CD4-positive, alpha-beta T cell treated with Interleukin-17A for 1 hour (primary cell): ENCODE measurements around the gene FBXO45.
"Not testable (repeated sequence)": the region's sequence is repeated elsewhere in the genome, so short reads cannot be mapped to it uniquely, and the experiment has no call there.

Experiments used
- DNase-seq: peaks from one replicate; pipeline ENCODE4 v3.0.0-alpha.2; 2020

Gene FBXO45

GRCh38 chr3:196620161-196620604, 51.7 kb downstream of the FBXO45 start:
- peak; percentile 43 for DNase-seq

- DNase-seq = no peak
Measured at GRCh38 chr3:196620684-196621083, 52.2 kb downstream of the FBXO45 start.

GRCh38 chr3:196621611-196622010, 53.2 kb downstream of the FBXO45 start:
- DNase-seq = no peak

- peak; percentile 34 for DNase-seq
Measured at GRCh38 chr3:196624067-196624790, 55.8 kb downstream of the FBXO45 start.

- peak; percentile 22 for DNase-seq
Measured at GRCh38 chr3:196624907-196625306, 56.4 kb downstream of the FBXO45 start.

DNA sequence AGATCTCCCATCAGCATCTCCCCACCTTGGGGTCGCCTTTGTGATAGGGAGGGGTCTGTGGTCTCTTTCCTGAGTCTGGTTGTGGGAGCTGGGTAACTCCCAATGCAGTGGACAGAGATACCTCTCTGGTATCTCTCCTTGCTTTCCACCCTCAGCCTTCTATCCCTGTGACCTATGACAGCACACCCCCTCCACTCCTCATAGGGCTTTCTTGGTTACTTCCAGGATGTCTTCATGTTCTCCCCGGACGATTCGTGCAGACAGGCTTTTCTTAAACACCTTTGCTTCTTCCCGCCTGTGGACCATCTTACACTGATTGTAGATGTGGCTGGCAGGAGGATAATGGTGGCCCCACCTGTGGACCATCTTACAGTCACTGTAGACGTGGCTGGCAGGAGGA, 56.9 kb downstream of the FBXO45 start:
- no peak for DNase-seq

- DNase-seq = no peak
Measured at GRCh38 chr3:196627918-196628231, 59.4 kb downstream of the FBXO45 start.

GRCh38 chr3:196629228-196629627, 60.8 kb downstream of the FBXO45 start:
- no peak for DNase-seq

DNA sequence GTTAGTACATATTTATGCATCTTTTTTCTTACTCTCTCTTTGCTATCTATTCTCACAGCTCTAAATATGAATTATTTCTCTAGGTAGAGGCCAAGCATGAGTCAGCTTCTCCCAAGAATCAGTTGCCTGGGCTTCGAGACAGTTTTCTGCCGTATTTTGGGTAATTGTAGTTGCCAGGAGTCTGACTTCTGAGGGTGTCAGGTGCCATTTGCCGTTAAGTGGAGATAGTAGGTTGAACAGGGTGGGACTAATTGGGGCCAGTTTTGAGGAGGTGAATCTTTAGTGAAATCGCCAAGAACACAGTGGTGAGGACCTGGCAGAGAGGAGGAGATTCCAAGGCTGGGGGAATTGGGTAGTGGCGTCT, 63.2 kb downstream of the FBXO45 start:
- DNase-seq = no peak

DNA sequence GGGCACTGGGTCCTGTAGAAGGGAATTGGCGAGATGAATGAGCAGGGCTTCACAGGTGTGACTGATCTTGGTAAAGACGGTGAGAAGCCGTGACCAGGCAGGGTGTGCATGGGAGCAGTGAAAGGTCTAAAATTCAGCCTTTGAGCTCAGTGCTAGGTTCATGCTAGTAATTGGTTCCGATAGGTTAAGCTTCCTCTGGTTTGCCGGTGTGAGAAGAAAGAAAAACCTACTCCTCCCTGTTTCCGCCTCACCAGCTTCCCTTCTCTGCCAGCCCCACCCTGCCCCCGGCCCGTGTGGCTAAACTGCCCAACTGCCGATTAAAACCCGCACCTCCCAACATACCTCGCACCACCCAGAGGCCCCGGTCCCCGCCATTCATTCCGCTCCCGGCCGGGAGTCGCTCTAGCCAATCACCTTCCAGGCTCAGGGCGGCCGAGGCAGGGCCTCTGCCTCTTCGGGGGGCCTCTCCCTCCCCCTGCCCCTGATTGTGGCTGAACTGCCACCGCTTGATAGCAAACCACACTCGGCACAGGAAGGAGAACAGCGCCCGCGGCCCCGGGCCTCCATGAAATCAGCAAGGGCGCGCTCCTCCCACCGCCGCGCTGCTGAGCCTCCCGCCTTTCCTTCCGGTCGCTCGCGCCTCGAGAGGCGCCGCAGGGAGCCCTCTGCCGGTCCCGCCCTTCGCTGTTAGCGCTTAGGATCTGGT, 63.7 kb downstream of the FBXO45 start:
- peak; percentile 94 for DNase-seq

GRCh38 chr3:196633555-196634151, 65.2 kb downstream of the FBXO45 start:
- DNase-seq = no peak

DNA sequence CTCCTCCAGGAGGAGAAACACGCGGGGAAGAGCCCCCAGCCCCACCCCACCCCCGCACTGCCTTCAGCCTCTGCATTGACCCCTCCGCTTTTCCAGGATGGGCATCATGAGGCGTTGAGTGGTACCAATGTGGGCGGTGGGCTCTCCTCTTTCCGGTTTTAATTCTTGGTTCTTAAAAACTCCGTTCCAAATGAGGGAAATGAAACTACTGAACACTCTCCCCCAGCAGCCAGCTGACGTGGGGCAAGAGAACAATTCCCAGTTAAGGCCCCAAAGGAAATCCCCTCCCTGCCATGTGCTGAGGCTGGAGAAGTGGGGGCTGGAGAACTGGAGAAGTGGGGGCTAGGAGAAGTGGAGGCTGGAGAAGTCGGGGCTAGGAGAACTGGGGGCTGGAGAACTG, 65.8 kb downstream of the FBXO45 start:
- DNase-seq = peak; percentile 31

- no peak for DNase-seq
Measured at GRCh38 chr3:196634829-196635228, 66.4 kb downstream of the FBXO45 start.

DNA sequence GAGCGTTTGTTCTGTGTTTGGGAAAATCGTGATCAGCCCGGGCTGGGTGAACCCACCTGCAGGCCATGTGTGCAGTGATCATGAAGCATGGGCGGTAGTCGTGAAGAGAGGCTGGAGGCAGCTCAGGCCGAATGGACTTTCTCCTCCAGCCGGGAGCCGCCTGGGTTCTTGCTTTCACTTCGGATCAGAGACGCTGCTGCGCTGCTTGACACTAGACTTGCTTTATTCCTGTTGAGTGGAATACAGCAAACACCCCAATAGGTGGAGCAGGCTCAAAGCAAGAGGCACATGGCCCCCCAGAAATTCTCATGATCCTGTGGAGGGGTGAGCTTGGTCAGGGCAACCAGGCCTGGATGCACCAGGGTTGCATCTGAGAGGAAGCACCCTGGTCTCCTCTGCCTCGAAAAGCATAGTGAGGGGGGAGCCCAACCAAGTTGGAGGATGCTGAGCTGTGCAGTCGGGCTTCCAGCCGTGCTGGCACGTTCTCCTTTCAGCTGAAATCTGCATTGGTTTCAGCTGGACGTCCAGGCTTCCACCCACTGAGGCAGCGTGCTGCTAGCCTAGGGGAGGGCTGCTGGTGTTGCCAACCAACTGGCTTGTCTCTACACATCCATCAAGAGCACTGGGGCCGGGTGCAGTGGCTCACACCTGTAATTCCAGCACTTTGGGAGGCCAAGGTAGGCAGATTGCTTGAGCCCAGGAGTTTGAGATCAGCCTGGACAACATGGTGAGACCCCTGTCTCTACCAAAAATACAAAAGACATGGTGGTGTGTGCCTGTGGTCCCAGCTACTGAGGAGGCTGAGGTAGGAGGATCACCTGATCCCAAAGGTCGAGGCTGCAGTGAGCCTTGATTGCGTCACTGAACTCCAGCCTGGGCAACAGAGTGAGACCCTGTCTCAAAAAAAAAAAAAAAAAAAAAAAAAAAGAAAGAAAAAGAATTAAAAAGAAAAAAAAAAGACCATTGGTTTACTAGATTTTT, 68.2 kb downstream of the FBXO45 start:
- no peak for DNase-seq

- DNase-seq = not testable (repeated sequence)
Measured at GRCh38 chr3:196637941-196638340, 69.5 kb downstream of the FBXO45 start.
